Transverse colon (tissue), 4 donors: Measurements from ENCODE around the gene TMEM255B. TPM values are rescaled to one million over a fixed set of nuclear protein-coding genes. Genes with fewer than 3 reads are reported as not detected.

Source experiments
- DNase-seq: peaks from one replicate; pipeline ENCODE4 v3.0.0-alpha.2; 2019
- H3K27ac ChIP-seq, 4 donors: fragments of 200-600 bp; sonication (generic); 2 replicates each; pipeline ENCODE4 v1.5.1; 2016 to 2018; ENCODE audit warnings: inconsistent platforms in 4 of 4
- H3K27me3 ChIP-seq: fragments of 200-600 bp; sonication (generic); 2 replicates; pipeline ENCODE4 v1.5.1; 2017; ENCODE audit warnings: inconsistent platforms
- H3K36me3 ChIP-seq, 4 donors: fragments of 200-600 bp; sonication (generic); 2 replicates each; pipeline ENCODE4 v1.5.1; 2017 to 2019; ENCODE audit warnings: inconsistent platforms in 4 of 4
- H3K4me1 ChIP-seq, 4 donors: fragments of 200-600 bp; sonication (generic); 2 replicates each; pipeline ENCODE4 v1.5.1; 2017 to 2020; ENCODE audit warnings: inconsistent platforms in 4 of 4
- H3K4me3 ChIP-seq, 4 donors: fragments of 200-600 bp; sonication (generic); 1 replicate in 1 of 4; 2 replicates in 3 of 4; pipeline versions ENCODE4 v1.5.1 to v1.6.1; 2017 to 2019; ENCODE audit warnings: inconsistent platforms in 4 of 4
- H3K9me3 ChIP-seq, 2 donors: fragments of 200-600 bp; sonication (generic); 2 replicates each; pipeline ENCODE4 v1.5.1; 2017 to 2019; ENCODE audit warnings: inconsistent platforms in 2 of 2
- EP300 ChIP-seq: sonication (generic); formaldehyde crosslinking; IDR thresholded peaks from one replicate; pipeline ENCODE4 v1.6.1; 2017; ENCODE audit warnings: antibody characterized with exemption, low read depth
- POLR2A ChIP-seq: fragments of 450-650 bp; IDR thresholded peaks from one replicate; pipeline ENCODE4 v1.6.1; 2016; ENCODE audit warnings: antibody characterized with exemption, mild to moderate bottlenecking, moderate library complexity
- POLR2AphosphoS5 ChIP-seq, 3 donors: sonication (generic); formaldehyde crosslinking; IDR thresholded peaks; one replicate each; pipeline ENCODE4 v1.6.1; 2016; ENCODE audit warnings: antibody characterized with exemption in 3 of 3
- WGBS, 2 donors: methylation state at CpG; one replicate each; pipeline ENCODE4 v1.1.5; 2018; ENCODE audit warnings: low coverage in 1 of 2; 5-methylcytosine and 5-hydroxymethylcytosine counted together
- in situ Hi-C, 4 donors: fragments of 200-750 bp; cut with MboI; loops; one replicate each; pipeline versions ENCODE4 v1.15.0 to v1.15.1; 2017; ENCODE audit warnings: low sequenced_read_pairs in 3 of 4, low pct_ligation_motif_present in 1 of 4, low pct_unique_long_range_greater_than_20kb in 1 of 4
- intact Hi-C: fragments of 100-400 bp; cut with DNase I; formaldehyde crosslinking; loops from one replicate; pipeline ENCODE4 v1.15.1; 2023; ENCODE audit warnings: low total_unique reads
- total RNA-seq, 4 donors: library from RNA; depleted of rRNA; stranded (reverse); fragments of >200 nt; gene quantifications; one replicate each; pipeline ENCODE4 v1.1.0, GENCODE V29; 2016
- TF ChIP-seq, protein P1 (sequence below), 5 experiments: fragments of 200-600 bp in 3 of 5; fragments of 450-650 bp in 2 of 5; sonication (generic) in 3 of 5; IDR thresholded peaks; 1 replicate in 2 of 5; 2 replicates in 3 of 5; pipeline ENCODE4 v1.5.1; 2016 to 2017; ENCODE audit warnings: antibody characterized with exemption in 5 of 5, inconsistent platforms in 3 of 5, mild to moderate bottlenecking in 2 of 5, moderate library complexity in 1 of 5

Gene TMEM255B
- total RNA-seq, 4 donors from 2014 or later: 0.79 to 27.7 (median 9.4) TPM

DNA sequence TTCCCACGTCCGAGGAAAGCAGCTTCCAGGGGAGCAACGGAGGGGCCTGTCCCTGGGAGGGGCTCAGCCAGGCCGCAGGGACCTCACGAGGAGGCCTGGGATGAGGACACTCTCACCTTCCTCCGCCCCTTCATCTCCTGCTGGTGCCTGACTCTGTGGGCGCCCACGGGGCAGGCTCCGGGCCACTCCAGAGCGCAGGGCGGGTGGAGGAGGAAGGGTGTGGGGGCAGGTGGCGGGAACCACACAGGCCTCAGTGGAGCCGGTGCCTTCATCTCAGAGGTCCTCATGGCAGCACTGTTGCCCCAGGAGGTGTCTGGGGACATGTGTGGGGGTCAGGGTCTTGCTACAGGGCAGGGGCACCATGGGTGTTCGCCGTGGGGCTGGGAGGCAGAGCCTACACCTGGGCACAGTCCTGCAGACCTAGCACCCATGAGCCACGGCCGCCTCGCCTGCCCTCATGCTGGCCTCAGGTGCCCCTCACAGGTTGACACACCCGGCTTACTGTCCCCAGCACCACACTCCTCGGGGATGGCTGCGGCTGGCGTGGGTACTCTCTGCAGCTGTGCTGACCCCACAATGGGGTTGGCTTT, 10.1 kb upstream of the TMEM255B start:
- H3K27me3 ChIP-seq: no peaks in the 10 kb centered on the region
- intact Hi-C loops: no loop called here
- DNase-seq: no peak

DNA sequence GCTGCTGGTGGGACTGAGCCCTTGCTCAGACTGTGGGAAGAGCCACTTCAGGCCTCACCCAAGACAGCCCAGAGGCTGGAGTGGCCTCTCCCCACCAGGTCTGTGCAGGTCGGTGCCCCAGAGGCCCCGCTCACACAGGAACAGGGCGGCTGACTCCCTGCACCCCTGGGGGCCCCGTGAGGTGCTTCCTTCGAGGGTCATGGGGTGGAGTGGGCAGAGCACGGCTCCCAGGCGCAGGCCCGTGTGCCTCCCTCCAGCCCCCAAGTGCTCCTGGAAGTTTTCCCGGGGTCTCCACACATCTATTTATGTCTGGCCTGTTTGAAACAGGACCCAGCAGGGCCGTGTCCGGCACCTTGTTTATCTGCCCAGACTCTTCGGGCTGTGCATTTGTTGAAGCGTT, 9.5 kb upstream of the TMEM255B start:
- H3K36me3 ChIP-seq: no peaks in the 10 kb centered on the region
- in situ Hi-C loops (no loop called here), intact Hi-C loops (no loop called here)
- WGBS, 2 donors: 84% methylated on average over 13 of the region's 13 CpGs; no CpG with 5 or more reads in 1 of the 2 donors
- no peaks in the 10 kb centered on the region for H3K27me3 ChIP-seq
- DNase-seq: no peak
- H3K27ac ChIP-seq: no peak overlapping the region
- peaks cover 0 to 8% (median 0%) of the 10 kb centered on the region in 4 donors for H3K4me1 ChIP-seq
- no peak overlapping the region for H3K4me3 ChIP-seq
- no peak for TF ChIP-seq POLR2AphosphoS5 (IDR thresholded peaks at IDR 0.05)
- no peaks in the 10 kb centered on the region for H3K9me3 ChIP-seq

More for the DNA sequence above, 10.1 kb upstream of the TMEM255B start:
- H3K4me3 ChIP-seq: no peak overlapping the region
- H3K36me3 ChIP-seq: no peaks in the 10 kb centered on the region
- in situ Hi-C loops: no loop called here
- TF ChIP-seq, protein P1, sequence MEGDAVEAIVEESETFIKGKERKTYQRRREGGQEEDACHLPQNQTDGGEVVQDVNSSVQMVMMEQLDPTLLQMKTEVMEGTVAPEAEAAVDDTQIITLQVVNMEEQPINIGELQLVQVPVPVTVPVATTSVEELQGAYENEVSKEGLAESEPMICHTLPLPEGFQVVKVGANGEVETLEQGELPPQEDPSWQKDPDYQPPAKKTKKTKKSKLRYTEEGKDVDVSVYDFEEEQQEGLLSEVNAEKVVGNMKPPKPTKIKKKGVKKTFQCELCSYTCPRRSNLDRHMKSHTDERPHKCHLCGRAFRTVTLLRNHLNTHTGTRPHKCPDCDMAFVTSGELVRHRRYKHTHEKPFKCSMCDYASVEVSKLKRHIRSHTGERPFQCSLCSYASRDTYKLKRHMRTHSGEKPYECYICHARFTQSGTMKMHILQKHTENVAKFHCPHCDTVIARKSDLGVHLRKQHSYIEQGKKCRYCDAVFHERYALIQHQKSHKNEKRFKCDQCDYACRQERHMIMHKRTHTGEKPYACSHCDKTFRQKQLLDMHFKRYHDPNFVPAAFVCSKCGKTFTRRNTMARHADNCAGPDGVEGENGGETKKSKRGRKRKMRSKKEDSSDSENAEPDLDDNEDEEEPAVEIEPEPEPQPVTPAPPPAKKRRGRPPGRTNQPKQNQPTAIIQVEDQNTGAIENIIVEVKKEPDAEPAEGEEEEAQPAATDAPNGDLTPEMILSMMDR (IDR thresholded peaks at IDR 0.05): no peak
- TF ChIP-seq POLR2A: no peak
- TF ChIP-seq POLR2AphosphoS5 (IDR thresholded peaks at IDR 0.05): no peak
- no peak for TF ChIP-seq EP300
- H3K4me1 ChIP-seq: peaks cover 0 to 8% (median 0%) of the 10 kb centered on the region in 4 donors
- 90% methylated on average over 22 of the region's 22 CpGs; no CpG with 5 or more reads in 1 of the 2 donors for WGBS, 2 donors
- H3K9me3 ChIP-seq: no peaks in the 10 kb centered on the region
- no peak overlapping the region for H3K27ac ChIP-seq

DNA sequence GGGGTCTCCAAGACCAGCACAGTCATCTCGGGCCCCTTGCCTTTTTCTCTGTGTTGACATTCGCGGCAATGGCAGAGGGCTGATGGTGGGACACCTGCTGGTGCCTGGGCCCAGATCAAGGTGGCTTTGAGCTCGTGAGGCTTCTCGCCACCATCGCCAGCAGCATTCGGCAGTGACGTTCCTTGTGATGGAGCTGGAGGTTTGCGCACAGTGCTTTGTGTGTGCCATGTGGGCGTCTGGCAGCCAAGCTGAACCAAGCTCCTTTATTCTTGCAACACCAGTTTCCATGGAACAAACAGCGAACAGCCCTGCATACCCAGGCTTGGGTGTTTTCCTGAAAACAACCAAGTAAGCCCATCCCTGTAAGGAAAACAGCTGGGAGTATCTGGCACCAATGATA, 9.1 kb upstream of the TMEM255B start:
- Histone ChIP-seq H3K9me3 (no peaks in the 10 kb centered on the region), H3K36me3 (no peaks in the 10 kb centered on the region), H3K27ac (no peak overlapping the region), H3K27me3 (peaks cover 4% of the 10 kb centered on the region), H3K4me3 (no peak overlapping the region), H3K4me1 (peaks cover 0 to 6% (median 0%) of the 10 kb centered on the region in 4 donors)
- in situ Hi-C loops (no loop called here), intact Hi-C loops (no loop called here)
- WGBS, 2 donors: 87% methylated on average over 11 of the region's 11 CpGs; no CpG with 5 or more reads in 1 of the 2 donors
- TF ChIP-seq POLR2A: no peak
- TF ChIP-seq EP300: no peak
- TF ChIP-seq, protein P1 (IDR thresholded peaks at IDR 0.05): no peak
- TF ChIP-seq POLR2AphosphoS5 (IDR thresholded peaks at IDR 0.05): no peak
- DNase-seq: no peak

DNA sequence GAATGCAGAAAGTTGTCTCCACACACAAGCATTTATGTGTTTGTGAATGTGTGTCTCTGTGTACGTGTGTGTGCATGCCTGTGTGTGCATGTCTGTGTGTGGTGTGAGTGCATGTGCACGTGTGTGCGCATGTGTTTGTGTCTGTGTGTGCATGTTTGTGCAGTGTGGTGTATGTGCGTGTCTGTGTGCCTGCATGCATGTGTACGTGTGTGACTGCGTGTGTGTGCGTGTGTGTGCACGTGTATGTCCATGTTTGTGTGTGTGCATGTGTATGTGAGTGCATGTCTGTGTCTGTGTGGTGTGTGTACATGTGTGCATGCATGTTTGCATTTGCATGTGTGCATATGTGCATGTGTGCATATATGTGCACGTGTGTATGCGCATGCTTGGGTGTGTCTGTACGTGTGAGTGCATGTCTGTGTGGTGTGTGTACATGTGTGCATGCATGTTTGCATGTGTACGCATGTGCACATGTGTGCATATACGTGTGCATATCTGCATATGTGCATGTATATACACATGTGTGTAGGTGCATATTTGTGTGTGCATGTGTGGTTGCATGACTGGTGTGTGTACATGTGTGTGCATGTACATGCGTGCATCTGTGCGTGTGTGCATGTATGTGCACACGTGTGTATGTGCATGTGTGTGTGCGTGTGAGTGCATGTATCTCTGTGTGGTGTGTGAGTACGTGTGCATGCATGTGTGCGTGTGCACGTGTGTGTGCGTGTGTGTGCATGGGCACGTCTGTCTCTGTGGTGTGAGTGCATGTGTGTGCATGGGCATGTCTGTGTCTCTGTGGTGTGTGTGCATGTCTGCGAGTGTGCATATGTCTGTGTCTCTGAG, 8.2 kb upstream of the TMEM255B start:
- Histone ChIP-seq H3K27me3 (peaks cover 4% of the 10 kb centered on the region), H3K4me1 (peaks cover 0 to 6% (median 0%) of the 10 kb centered on the region in 4 donors), H3K4me3 (no peak overlapping the region), H3K27ac (no peak overlapping the region), H3K36me3 (no peaks in the 10 kb centered on the region), H3K9me3 (no peaks in the 10 kb centered on the region)
- DNase-seq: no peak
- intact Hi-C loops (no loop called here), in situ Hi-C loops (no loop called here)
- 92% methylated on average over 23 of the region's 23 CpGs; no CpG with 5 or more reads in 1 of the 2 donors for WGBS, 2 donors
- TF ChIP-seq EP300 (no peak), POLR2AphosphoS5 (IDR thresholded peaks at IDR 0.05) (no peak), POLR2A (no peak)
- TF ChIP-seq, protein P1 (IDR thresholded peaks at IDR 0.05): no peak
